Body of pancreas (tissue), 4 donors: ENCODE data around the gene POP4. TPM values are rescaled to one million over a fixed set of nuclear protein-coding genes. Genes with fewer than 3 reads are reported as not detected.

ENCODE experiments used
- ATAC-seq: fragments of 150-250 bp; one replicate; pipeline ENCODE4 v1.9.1; 2016
- DNase-seq, 4 donors: peaks; one replicate each; pipeline ENCODE4 v3.0.0-alpha.2; 2019
- H3K27ac ChIP-seq, 4 donors: fragments of 200-600 bp; sonication (generic); 1 replicate in 3 of 4; 2 replicates in 1 of 4; pipeline versions ENCODE4 v1.5.1 to v1.6.1; 2016 to 2019; ENCODE audit warnings: mild to moderate bottlenecking in 1 of 4, mixed read lengths in 1 of 4, moderate library complexity in 1 of 4
- H3K27me3 ChIP-seq, 2 donors: fragments of 200-600 bp; sonication (generic); one replicate each; pipeline ENCODE4 v1.6.0; 2016; ENCODE audit warnings: mild to moderate bottlenecking in 1 of 2
- H3K36me3 ChIP-seq, 2 donors: fragments of 200-600 bp; sonication (generic); replicated peaks in 1 of 2; 2 replicates each; pipeline ENCODE4 v1.5.1; 2016; ENCODE audit warnings: low read depth in 2 of 2; ENCODE audit not compliant: insufficient read depth in 1 of 2
- H3K4me1 ChIP-seq: fragments of 200-600 bp; sonication (generic); one replicate; pipeline ENCODE4 v1.6.0; 2016
- H3K4me3 ChIP-seq, 2 donors: fragments of 200-600 bp; sonication (generic); 1 replicate in 1 of 2; 2 replicates in 1 of 2; pipeline ENCODE4 v1.5.1; 2016 to 2019
- H3K9me3 ChIP-seq, 3 donors: fragments of 200-600 bp; sonication (generic); 1 replicate in 2 of 3; 2 replicates in 1 of 3; pipeline ENCODE4 v1.5.1; 2016
- POLR2A ChIP-seq, 3 donors: fragments of 450-650 bp; IDR thresholded peaks; one replicate each; pipeline ENCODE4 v1.6.1; 2016; ENCODE audit warnings: antibody characterized with exemption in 3 of 3, mild to moderate bottlenecking in 2 of 3
- WGBS, 2 donors: methylation state at CpG; one replicate each; pipeline ENCODE4 v1.1.5; 2017; 5-methylcytosine and 5-hydroxymethylcytosine counted together
- intact Hi-C: fragments of 100-400 bp; cut with DNase I; formaldehyde crosslinking; loops from one replicate; pipeline ENCODE4 v1.15.1; 2023
- total RNA-seq, 2 donors: library from RNA; depleted of rRNA; stranded (reverse); fragments of >200 nt; gene quantifications; one replicate each; pipeline ENCODE4 v1.1.0, GENCODE V29; 2016
- TF ChIP-seq, protein P1 (sequence below), 7 experiments: fragments of 450-650 bp in 4 of 7; fragments of 200-600 bp in 3 of 7; sonication (generic) in 3 of 7; IDR thresholded peaks; one replicate each; pipeline ENCODE4 v1.5.1; 2016 to 2019; ENCODE audit warnings: antibody characterized with exemption in 7 of 7

The POP4 gene
- total RNA-seq, 2 donors from 2014 or later, result 12.2 to 51.6 TPM

DNA sequence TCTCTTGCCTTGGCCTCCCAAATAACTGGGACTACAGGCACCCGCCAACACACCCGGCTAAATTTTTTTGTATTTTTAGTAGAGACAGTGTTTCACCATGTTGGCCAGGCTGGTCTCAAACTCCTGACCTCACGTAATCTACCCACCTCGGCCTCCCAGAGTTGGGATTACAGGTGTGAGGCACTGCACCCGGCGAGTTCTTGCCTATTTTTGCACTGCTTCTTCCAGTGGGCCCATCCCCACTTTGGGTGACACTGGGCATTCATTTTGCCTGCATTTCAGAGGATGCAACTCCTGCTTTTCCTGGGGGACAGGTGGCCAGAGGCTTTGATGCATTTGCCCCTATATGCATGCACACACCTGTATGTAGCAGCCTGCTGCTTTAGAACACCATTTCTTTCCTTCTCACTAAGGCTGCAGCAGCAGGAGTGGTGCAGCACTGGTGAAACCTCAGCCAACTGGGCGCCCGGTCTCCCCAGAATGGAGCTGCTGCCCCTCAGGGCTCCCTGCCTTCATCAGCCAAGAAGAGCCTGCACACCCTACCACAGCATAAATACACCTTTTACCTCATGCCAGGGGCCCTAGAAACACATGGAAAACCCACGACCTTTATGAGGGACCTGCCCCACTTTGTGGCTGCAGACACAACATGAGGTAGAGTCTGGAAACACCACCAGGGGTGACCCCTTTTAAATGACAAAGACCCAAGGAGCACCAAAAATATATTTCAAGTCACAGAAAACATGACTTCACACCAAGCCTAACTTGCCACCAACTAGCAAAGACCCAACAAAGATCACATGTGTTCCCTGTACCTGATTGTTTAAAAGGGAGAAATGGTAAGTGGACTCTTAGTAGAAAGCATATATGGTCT lies 36.8 kb upstream of the POP4 start:
- Histone ChIP-seq H3K9me3 (no peaks in the 10 kb centered on the region), H3K4me1 (no peaks in the 10 kb centered on the region), H3K27ac (no peak overlapping the region), H3K27me3 (no peaks in the 10 kb centered on the region), H3K4me3 (no peak overlapping the region), H3K36me3 (no peaks in the 10 kb centered on the region)
- intact Hi-C loops, result no loop called here
- no peak for DNase-seq
- TF ChIP-seq POLR2A (IDR thresholded peaks at IDR 0.05), result no peak
- TF ChIP-seq, protein P1, sequence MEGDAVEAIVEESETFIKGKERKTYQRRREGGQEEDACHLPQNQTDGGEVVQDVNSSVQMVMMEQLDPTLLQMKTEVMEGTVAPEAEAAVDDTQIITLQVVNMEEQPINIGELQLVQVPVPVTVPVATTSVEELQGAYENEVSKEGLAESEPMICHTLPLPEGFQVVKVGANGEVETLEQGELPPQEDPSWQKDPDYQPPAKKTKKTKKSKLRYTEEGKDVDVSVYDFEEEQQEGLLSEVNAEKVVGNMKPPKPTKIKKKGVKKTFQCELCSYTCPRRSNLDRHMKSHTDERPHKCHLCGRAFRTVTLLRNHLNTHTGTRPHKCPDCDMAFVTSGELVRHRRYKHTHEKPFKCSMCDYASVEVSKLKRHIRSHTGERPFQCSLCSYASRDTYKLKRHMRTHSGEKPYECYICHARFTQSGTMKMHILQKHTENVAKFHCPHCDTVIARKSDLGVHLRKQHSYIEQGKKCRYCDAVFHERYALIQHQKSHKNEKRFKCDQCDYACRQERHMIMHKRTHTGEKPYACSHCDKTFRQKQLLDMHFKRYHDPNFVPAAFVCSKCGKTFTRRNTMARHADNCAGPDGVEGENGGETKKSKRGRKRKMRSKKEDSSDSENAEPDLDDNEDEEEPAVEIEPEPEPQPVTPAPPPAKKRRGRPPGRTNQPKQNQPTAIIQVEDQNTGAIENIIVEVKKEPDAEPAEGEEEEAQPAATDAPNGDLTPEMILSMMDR (IDR thresholded peaks at IDR 0.05), result no peak
- no peak for ATAC-seq
- 54 to 72% methylated on average over 7 to 9 of the region's 9 CpGs for WGBS, 2 donors

DNA sequence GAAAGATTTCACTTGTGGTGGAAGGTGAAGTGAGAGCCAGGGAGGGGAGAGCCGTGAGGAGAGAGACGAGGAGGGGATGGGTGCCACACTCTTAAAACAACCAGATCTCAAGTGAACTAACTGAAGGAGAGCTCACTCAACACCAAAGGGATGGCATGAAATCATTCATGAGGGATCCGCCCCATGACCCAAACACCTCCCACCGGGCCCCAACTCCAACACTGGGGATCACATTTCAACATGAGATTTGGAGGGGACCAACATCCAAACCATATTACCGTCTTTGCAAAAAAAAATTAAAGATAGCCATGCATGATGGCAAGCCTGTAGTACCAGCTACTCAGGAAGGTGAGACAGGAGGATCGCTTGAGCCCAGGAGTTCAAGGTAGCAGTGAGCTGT lies 34.9 kb upstream of the POP4 start:
- ATAC-seq, result no peak
- TF ChIP-seq, protein P1 (IDR thresholded peaks at IDR 0.05), result no peak
- TF ChIP-seq POLR2A (IDR thresholded peaks at IDR 0.05), result no peak
- DNase-seq, result no peak
- H3K27ac ChIP-seq, result no peak overlapping the region
- intact Hi-C loops, result no loop called here
- H3K36me3 ChIP-seq, result no peaks in the 10 kb centered on the region
- H3K4me1 ChIP-seq, result no peaks in the 10 kb centered on the region
- H3K9me3 ChIP-seq, result no peaks in the 10 kb centered on the region
- 54 to 65% methylated on average over 6 of the region's 6 CpGs for WGBS, 2 donors
- H3K4me3 ChIP-seq, result no peak overlapping the region
- no peaks in the 10 kb centered on the region for H3K27me3 ChIP-seq

DNA sequence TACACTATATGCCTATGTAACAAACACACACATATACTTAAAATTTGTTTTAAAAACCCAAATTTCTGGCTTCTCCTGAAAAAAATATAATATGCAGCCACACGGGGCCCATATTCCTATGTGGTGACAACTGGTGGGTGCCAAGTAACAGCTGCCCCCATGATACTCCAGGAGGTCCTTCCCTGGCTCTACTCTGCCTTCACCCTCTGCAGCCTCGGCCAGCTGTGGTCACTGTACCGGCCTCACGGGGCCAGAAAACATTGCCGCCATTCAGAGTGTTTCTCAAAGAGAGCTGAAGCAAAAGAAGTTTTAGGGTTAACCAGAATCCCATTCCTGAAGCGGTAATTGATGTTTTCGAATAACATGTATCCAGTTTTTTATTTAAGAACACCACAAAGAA lies 32.6 kb upstream of the POP4 start:
- no peak for DNase-seq
- no peaks in the 10 kb centered on the region for H3K27me3 ChIP-seq
- TF ChIP-seq, protein P1 (IDR thresholded peaks at IDR 0.05), result no peak
- TF ChIP-seq POLR2A (IDR thresholded peaks at IDR 0.05), result no peak
- H3K27ac ChIP-seq, result no peak overlapping the region
- no peaks in the 10 kb centered on the region for H3K9me3 ChIP-seq
- H3K4me1 ChIP-seq, result no peaks in the 10 kb centered on the region
- WGBS, 2 donors, result 44 to 48% methylated on average over 6 to 7 of the region's 7 CpGs
- H3K4me3 ChIP-seq, result no peak overlapping the region
- H3K36me3 ChIP-seq, result no peaks in the 10 kb centered on the region
- intact Hi-C loops, result no loop called here
- no peak for ATAC-seq

GRCh38 chr19:29574510-29574909 lies 31.6 kb upstream of the POP4 start:
- TF ChIP-seq, protein P1 (IDR thresholded peaks at IDR 0.05), result no peak
- TF ChIP-seq POLR2A (IDR thresholded peaks at IDR 0.05), result no peak
- no peaks in the 10 kb centered on the region for H3K27me3 ChIP-seq

More at GRCh38 chr19:29574510-29574909, 31.6 kb upstream of the POP4 start:
- no peaks in the 10 kb centered on the region for H3K36me3 ChIP-seq
- H3K4me1 ChIP-seq, result no peaks in the 10 kb centered on the region
- intact Hi-C loops, result no loop called here
- WGBS, 2 donors, result 25 to 31% methylated on average over 3 of the region's 3 CpGs
- ATAC-seq (no peak), DNase-seq (no peak)
- no peaks in the 10 kb centered on the region for H3K9me3 ChIP-seq
- H3K27ac ChIP-seq, result no peak overlapping the region
- no peak overlapping the region for H3K4me3 ChIP-seq
